Measurements from ENCODE around the gene BNIP1.
"Not testable (repeated sequence)": the region's sequence is repeated elsewhere in the genome, so short reads cannot be mapped to it uniquely, and the experiment has no call there.

BNIP1 gene, protein sequence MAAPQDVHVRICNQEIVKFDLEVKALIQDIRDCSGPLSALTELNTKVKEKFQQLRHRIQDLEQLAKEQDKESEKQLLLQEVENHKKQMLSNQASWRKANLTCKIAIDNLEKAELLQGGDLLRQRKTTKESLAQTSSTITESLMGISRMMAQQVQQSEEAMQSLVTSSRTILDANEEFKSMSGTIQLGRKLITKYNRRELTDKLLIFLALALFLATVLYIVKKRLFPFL

DNA sequence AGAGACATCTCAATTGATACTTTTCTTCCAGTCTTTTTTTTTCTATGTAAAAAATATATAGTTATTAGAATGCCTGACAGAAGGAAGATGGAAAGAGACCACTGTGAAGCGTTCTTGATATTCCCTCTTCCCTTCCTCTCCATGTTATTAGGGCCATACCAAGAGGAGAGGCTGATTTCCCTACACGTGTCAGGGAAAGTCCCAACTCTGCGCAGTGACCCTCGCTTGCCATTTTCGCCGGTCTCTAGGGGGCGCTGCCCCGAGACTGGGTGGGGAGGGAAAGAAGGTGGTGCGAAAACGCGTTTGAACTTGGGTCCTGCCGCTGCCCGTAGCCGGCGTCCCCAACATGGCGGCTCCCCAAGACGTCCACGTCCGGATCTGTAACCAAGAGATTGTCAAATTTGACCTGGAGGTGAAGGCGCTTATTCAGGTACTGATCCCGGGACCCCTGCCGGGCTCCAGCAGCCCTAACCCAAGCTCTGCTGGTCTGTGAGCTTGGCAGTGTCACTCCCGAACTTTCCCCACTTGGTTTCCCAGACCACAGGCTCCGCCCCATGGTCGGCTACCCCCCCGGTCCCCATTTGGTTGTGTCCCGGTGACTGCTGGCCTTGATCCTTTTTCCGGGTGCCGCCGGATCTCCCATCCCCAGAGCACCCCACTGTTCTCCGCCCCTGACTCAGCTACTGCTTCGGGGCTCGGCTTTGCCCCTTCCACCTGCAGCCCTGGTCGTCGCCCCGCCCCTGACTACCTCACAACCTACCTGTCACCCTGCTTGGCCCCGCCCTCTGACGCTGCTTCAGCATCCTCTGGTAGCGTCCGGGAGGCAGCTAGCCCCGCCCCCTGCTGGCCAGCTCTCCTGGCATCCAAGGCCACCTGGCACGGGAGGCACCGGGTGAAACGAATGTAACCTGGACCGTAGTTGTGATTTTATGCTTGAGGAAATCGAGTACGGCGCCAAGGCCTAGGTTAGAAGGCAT lies at the start of gene BNIP1:
Gene BNIP1, plus strand, starts transcription at position 332 of the 977 bp plus-strand sequence. Its CDS starts 15 bp downstream, at position 347.
- DNase-seq: peak; percentile 85 to 98 (median 92)
- intact Hi-C loops (cut with DNase I): loop anchor here (2.0 to 10.0 kb wide), 3 partner anchors 88 to 162 kb away; partner anchors contain the start of genes ATP6V0E1 and CREBRF

DNA sequence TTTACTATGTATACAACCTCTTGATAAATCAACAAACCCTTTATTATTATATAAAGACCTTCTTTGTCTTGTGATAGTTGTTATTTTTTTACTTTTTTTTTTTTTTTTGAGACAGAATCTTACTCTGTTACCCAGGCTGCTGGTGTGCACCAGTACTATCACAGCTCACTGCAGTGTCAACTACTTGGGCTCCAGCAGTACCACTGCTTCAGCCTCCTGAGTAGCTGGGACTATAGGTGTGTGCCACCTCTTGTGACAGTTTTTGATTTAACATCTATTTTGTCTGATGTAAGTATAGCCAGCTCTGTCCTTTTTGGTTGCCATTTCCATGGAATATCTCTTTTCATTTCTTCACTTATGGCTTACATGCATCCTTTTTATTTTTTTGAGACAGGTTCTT lies 45.5 kb upstream of the BNIP1 start:
- no peak for DNase-seq
- intact Hi-C loops (cut with DNase I): no loop called here

DNA sequence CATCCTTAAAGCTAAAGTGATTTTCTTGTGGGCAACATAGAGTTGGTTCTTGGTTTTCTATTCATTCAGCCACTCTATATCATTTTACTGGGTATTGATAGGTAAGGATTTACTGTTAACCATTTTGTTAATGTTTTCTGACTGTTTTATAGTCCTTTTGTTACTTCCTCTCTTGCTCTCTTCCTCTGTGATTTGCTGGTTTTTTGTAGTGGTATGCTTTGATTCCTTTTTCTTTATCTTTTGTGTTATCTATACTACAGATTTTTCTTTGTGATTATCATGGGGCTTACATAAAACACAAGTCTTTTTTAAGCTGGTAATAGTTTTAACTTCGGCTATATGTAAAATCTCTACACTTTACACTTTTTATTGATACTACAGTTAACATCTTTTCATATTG lies 44.9 kb upstream of the BNIP1 start:
- DNase-seq: no peak
- intact Hi-C loops (cut with DNase I): no loop called here

DNA sequence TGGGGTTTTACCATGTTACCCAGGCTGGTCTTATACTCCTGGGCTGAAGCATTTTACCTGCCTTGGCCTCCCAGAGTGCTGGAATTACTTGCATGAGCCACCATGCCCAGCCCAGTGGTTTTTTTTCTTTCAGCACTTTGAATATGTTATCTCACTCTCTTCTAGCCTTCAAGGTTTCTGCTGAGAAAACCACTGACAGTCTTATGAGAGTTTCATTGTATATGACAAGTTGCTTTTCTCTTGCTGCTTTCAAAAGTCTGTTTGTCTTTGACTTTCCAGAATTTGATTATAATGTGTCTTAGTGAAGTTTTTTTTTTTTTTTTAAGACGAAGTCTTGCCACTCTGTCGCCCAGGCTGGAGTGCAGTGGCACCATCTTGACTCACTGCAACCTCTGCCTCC lies 43.1 kb upstream of the BNIP1 start:
- intact Hi-C loops (cut with DNase I): no loop called here
- no peak for DNase-seq

DNA sequence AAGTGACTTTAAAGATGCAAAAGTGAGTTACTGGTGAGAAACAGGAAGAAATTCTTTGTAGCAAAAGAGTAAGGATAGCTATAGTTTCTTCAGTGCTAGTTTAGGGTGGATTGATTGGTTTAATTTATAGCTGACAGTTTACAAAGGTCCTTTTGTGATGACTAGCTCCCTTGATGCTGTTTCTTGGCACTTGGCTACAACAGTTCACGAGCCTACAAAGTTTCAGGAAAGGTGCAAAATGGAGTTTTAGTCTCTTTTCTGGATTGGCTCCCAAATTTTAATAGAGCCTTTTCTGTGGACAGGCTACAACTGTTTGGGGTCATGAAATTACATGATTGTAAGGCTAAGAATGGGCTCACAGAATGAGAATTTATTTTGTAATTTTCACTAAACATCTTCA lies 40.9 kb upstream of the BNIP1 start:
- intact Hi-C loops (cut with DNase I): no loop called here

DNA sequence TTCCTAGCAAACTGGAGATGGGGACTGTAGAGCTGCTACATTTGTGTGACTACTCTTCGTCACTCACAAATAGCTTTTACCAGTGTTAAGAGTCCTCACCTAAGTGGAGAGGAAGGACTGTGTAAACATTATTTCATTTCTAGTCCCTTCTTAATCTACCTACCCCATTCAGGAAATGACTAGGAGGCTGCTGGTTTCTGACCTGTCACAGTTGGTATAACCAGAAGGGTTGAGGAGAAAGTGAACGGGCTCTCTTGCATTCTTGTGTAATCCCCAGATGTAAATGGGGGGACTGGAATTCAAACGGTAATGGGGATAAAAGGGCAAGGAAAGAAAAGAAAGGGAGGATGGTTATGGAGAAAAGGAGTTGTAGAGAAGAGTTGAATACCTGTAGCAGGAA lies 35.4 kb upstream of the BNIP1 start:
- intact Hi-C loops (cut with DNase I): no loop called here
- no peak for DNase-seq

More for the DNA sequence above, 40.9 kb upstream of the BNIP1 start:
- DNase-seq: no peak

DNA sequence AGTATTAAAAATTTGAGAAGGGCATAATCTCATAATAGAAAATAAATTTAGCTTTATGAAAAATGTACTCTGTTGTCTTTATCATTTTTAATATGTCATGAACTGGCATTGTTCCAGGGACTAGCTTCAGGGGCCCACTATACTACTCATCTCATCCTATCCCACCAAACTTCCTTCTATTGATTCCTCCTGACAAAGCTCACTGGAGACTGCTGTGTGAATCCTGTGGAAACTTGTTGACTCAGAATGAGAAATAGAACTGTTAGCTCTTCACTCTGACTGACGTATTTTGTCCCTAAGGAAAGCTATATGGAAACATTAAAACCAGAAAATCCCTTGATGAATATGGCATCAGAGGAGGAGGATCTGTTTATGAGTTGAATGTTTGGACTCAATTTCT lies 29.8 kb upstream of the BNIP1 start:
- DNase-seq: no peak
- intact Hi-C loops (cut with DNase I): no loop called here

DNA sequence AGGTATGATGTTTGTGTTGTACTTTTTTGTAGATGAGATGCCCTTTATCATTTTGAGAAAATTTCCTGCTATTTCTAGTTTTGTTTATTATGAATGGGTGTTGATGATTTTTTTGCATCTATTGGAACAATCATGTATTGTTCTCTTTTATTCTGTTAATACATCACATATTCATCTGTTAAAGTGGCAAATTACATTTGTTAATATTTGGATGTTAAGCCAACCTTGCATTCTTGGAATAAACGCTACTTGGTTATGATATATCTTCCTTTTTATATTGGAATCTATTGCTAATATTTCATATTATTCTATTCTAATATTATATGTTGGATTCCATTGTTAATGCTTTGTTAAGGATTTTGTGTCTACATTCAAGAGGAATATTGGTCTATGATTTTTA lies 24.6 kb upstream of the BNIP1 start:
- intact Hi-C loops (cut with DNase I): no loop called here
- DNase-seq: no peak

DNA sequence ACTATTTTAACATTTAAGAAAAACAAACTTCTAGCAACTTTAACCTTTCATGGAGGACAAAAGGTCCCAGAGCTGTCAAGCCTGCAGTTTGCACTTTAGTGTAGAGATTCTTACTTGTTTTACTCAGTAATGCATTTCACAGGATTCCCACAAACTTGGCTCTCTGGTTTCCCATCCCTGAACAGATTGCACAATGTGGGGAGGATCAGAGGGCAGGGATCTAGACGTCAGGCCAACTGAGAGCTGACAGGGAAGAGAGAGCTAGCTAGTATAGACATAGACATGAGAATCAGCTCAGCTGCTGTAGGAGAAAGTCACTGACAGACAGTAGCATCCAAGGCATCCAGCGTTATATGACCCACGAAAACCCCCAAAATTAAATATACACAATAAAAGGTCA lies 20.9 kb upstream of the BNIP1 start:
- DNase-seq: no peak

DNA sequence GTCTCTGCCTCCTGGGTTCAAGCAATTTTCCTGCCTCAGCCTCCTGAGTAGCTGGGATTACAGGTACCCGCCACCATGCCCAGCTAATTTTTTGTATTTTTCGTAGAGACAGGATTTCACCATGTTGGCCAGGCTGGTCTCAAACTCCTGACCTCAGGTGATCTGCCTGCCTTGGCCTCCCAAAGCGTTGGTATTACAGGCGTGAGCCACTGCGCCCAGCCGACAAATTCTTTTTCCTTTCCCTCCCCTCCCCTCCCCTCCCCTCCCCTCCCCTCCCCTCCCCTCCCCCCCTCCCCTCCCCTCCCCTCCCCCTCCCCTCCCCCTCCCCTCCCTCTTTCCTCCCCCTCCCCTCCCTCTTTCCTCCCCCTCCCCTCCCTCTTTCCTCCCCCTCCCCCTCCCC lies 12.2 kb upstream of the BNIP1 start:
- intact Hi-C loops (cut with DNase I); DNase-seq: not testable (repeated sequence)

More for the DNA sequence above, 20.9 kb upstream of the BNIP1 start:
- intact Hi-C loops (cut with DNase I): no loop called here

DNA sequence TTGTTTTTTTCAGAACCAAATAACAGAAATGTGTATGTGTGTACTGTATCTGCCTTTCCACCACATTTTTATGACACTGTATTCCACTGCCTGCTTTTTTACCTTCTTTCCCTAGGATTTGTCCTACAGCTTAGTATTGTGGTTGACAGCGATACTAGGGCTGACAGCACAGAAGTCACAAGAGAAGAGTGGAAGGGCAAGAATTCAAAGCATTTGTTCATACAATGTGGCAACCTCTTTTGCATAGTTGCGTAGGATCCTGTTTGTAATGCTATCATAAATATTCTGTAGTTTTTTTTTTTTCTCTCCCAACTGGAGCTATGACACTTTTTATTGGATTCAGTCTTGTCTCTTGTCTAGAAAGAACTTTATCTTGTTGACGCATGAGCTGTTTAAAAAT lies 5.6 kb upstream of the BNIP1 start:
- no peak for DNase-seq
- intact Hi-C loops (cut with DNase I): no loop called here

DNA sequence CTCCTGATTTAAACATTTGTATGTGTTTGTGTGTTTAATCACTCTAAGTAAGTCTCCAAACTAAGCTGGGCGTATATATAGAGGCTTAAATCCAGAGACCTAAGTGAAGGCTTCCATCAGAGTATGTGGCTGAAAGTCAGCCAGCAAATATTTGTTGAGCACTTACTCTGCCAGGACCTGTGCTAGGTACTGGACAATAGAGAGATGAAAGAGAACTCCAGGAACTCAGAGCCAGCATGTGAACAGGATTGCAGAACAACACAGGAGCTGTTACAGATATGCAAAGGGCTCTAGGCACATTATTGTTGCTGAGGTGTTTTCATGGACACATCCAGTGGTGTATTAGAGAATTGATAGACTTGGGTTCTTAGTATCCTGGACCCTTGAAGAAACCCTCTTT lies 4.7 kb upstream of the BNIP1 start:
- no peak for DNase-seq
- intact Hi-C loops (cut with DNase I): loop anchor here (10.0 kb wide), 1 partner anchor 145 kb away; no protein-coding TSS in a partner anchor

DNA sequence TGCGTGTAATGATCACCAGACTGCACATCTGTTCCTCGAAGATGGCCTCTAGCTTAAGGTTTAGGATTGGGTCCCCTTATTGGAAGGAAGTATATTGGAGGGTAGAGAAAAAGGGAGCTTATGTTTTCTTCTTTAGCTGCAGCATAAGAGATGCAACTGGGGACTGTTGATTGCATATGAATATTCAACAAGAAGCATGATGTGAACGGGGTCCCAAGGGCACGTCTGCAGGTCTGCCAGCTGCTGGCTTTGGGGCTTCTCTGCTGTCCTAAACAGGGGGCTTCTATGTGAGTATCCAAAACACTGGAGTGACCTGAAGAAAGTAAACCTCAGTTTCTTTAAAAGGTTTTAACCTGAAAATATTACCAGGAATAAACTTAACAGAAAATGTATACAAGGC lies 3.6 kb upstream of the BNIP1 start:
- intact Hi-C loops (cut with DNase I): loop anchor here (10.0 kb wide), 1 partner anchor 144 kb away; no protein-coding TSS in a partner anchor
- no peak for DNase-seq

DNA sequence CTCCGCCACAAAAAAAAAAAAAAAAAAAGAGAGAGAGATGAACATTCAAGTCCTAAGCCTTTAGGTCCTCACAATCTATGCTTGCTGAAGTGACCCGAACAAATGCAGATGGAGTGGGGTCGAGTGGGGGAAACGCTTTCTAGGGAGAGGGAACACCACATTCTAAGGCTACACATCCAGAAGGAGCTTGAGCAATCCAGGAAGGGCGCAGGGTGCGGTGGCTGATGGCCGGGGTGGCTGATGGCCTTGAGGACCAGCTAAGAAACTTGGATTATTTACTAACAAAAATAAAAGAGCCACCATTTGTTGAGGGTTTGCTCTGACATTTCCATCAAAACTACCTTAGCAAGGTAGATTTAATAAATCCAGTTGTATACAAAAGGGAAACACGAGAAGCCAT lies 764 bp upstream of the BNIP1 start:
- DNase-seq: peak in 1 of 10 donors; percentile 39
- intact Hi-C loops (cut with DNase I): loop anchor here (10.0 kb wide), 1 partner anchor 141 kb away; no protein-coding TSS in a partner anchor

DNA sequence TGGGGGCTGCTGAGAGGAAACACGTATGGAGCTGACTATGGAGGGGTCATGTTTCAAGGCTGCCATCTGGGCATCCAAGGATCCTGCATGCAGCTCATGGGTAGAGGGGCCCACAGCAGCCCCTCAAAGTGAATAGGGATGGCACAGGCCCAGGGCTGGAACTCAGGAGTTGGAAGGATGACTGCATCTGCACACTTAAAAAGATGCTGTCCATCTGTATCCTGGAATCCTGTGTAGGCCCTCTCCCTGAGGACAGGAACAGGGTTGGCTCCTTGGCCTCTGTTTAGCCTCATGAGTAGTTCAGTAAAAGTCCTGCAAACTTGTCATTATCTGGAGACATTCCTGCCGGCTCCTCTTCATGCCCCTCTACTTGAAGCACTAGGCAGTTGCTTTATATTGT lies 4.0 kb downstream of the BNIP1 start:
- intact Hi-C loops (cut with DNase I): loop anchor here (10.0 kb wide), 1 partner anchor 136 kb away; no protein-coding TSS in a partner anchor
- no peak for DNase-seq

DNA sequence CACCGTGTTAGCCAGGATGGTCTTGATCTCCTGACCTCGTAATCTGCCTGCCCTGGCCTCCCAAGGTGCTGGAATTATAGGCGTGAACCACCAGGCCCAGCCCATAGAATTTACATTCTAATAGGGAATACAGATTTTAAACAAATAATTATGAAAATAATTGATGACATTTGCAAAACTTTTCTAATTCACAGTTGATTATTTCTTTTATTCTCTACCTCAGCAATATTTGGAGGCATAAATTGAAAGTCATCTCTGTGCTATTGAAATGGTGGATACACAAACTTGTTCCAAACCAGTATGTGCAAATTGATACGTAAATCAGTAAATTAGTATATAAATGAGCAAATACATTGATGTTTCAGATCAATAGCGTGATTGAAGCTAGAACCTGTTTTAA lies 8.2 kb downstream of the BNIP1 start:
- intact Hi-C loops (cut with DNase I): no loop called here
- DNase-seq: no peak

DNA sequence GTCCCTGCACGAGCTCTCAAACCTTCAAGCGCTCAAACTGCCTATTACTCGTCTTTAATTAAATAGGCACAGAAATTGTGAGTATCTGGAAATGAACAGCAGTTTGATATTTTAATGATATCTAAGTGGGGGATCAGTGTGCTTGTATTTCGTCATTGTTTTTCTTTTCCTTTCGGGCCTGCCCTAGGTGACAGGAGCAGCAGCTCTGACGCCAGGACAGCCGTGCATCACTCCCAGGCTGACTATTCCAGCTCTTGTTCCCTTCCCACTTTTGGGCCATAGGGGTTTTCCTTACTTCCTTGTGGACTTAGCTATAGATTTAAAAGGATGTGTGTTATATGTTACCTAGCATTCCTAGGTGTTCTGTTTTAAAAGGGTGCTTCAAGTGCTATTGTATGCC lies 9.5 kb downstream of the BNIP1 start:
- DNase-seq: no peak
- intact Hi-C loops (cut with DNase I): no loop called here

DNA sequence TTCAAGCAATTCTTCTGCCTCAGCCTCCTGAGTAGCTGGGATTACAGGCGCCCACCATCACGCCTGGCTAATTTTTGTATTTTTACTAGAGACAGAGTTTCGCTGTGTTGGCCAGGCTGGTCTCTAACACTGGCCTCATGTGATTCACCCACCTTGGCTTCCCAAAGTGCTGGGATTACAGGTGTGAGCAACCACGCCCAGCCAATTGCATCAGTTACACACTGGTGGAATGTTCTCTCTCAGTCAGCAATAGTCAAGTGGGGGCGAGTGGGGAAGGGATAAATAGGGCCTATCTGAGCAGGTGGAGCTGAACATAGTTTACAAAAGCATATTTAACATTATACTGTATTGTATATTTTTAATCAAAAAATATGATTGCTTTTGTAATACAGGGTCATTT lies 10.3 kb downstream of the BNIP1 start:
- intact Hi-C loops (cut with DNase I); DNase-seq: not testable (repeated sequence)

DNA sequence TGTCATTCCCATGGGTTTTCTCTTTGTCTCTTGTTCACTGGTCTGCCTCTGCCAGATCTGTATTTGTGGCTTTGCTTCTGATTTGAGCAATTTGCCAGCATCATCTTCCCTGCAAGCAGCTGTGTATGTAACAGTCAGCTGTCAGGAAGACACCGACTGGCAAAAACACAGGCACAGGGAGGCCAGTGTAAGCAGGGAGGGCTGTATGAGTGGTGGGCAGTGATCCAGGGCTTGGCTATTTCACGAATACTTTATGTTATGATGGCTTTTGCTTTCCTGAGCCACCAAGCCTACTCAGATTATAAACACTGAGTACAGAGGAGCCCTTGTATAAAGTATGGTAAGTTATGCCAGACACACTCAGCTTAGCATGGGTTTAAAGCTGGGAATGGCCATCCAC lies 11.6 kb downstream of the BNIP1 start:
- intact Hi-C loops (cut with DNase I): no loop called here
- peak in 6 of 10 donors; percentile 12 to 86 (median 44) for DNase-seq

DNA sequence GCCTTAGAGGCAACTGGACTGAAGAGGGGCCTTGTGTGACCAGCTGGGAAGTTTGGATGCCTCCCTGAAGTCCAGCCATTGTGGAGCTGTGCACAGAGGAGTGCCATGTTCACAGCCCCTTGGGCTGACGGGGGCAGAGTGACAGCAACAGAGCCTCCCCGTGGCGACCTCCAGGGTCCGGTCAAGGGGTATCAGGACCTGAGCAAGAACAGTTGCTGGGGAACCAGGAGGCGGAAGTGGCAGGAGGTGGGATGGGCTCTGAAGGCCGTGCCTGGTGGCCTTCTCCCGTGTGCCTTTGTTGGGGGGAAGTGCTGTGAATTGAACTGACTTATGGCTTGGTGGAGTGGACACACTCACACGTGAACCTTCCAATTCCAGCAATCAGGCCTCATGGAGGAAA lies 14.0 kb downstream of the BNIP1 start:
- DNase-seq: no peak
- intact Hi-C loops (cut with DNase I): no loop called here

DNA sequence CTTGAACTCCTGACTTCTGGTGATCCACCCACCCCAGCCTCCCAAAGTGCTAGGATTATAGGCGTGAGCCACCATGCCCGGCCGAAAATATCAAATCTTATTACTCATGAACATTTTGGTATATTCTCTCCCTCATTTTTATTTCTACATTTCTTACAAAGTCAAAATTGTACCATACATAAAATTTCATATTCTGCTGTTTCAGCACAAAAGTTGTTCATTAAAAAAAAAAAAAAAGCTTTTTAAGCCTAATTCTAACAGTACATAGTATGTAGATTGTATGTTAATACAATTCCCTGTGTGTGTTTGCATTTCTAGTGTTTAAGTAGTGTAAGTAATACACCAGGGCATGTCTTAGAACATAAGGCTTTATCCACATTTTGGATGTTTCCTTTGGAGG lies 14.9 kb downstream of the BNIP1 start:
- intact Hi-C loops (cut with DNase I): no loop called here
- no peak for DNase-seq
